Prostate gland (tissue), 2 donors: ENCODE measurements around the gene MPIG6B.

ENCODE experiments used
- POLR2A ChIP-seq: fragments of 450-650 bp; IDR thresholded peaks from one replicate; pipeline ENCODE4 v1.6.1; 2016; ENCODE audit warnings: antibody characterized with exemption, mild to moderate bottlenecking
- POLR2AphosphoS5 ChIP-seq: sonication (generic); formaldehyde crosslinking; IDR thresholded peaks from one replicate; pipeline ENCODE4 v1.6.1; 2017; ENCODE audit warnings: antibody characterized with exemption
- TF ChIP-seq, protein P1 (sequence below), 4 experiments: fragments of 200-600 bp in 2 of 4; fragments of 450-650 bp in 2 of 4; sonication (generic) in 2 of 4; IDR thresholded peaks; 1 replicate in 3 of 4; 2 replicates in 1 of 4; pipeline ENCODE4 v1.5.1; 2016 to 2019; ENCODE audit warnings: antibody characterized with exemption in 4 of 4, mild to moderate bottlenecking in 2 of 4, moderate library complexity in 2 of 4

DNA sequence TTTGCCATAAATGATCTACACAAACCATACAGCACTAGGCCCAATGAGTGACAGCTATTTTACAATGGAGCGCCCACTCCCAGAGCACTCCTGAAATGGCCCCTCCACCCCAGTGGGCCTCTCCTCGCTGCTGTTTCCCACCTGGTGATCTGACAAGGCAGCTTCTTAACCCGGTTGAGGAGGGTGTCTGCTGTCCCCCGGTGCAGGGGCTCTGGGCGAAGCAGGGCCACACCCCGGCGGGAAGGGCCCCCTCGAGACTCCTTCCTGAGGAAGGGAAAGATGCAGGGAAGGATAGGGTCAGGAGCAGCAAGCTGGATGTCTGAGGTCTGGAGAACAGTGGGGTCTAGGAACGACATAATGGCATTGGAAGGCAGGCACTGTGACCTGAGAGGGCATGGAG lies 30.3 kb upstream of the MPIG6B start:
- TF ChIP-seq POLR2A (no peak), POLR2AphosphoS5 (no peak)
- TF ChIP-seq, protein P1, sequence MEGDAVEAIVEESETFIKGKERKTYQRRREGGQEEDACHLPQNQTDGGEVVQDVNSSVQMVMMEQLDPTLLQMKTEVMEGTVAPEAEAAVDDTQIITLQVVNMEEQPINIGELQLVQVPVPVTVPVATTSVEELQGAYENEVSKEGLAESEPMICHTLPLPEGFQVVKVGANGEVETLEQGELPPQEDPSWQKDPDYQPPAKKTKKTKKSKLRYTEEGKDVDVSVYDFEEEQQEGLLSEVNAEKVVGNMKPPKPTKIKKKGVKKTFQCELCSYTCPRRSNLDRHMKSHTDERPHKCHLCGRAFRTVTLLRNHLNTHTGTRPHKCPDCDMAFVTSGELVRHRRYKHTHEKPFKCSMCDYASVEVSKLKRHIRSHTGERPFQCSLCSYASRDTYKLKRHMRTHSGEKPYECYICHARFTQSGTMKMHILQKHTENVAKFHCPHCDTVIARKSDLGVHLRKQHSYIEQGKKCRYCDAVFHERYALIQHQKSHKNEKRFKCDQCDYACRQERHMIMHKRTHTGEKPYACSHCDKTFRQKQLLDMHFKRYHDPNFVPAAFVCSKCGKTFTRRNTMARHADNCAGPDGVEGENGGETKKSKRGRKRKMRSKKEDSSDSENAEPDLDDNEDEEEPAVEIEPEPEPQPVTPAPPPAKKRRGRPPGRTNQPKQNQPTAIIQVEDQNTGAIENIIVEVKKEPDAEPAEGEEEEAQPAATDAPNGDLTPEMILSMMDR (IDR thresholded peaks at IDR 0.05) = no peak
